Endothelial cell of umbilical vein (primary cell): Measurements from ENCODE around the gene CENPP. TPM values are rescaled to one million over a fixed set of nuclear protein-coding genes. Genes with fewer than 3 reads are reported as not detected.

Experiments
- BruUV-seq: library from RNA; stranded (reverse); fragments of 400-500 nt; replicated peaks from 2 replicates; lab custom pipeline; 2021; lab: Mats Ljungman, UMichigan
- CTCF ChIA-PET: fragments of 300-600, 350-600 bp; sonication (Branson Sonifier 250); formaldehyde crosslinking; loops from one replicate; lab custom pipeline; 2021; ENCODE audit warnings: antibody characterized with exemption, inconsistent platforms; lab: Charles Lee
- POLR2A ChIA-PET: fragments of 300-600, 350-600 bp; sonication (Branson Sonifier 250); formaldehyde crosslinking; loops from one replicate; lab custom pipeline; 2021; ENCODE audit warnings: antibody characterized with exemption, inconsistent platforms; lab: Charles Lee
- DNase-seq: peaks from one replicate; pipeline ENCODE4 v3.0.0-alpha.2; 2011; ENCODE audit warnings: low read depth, low spot score
- FAIRE-seq: peaks from 2 replicates; lab custom pipeline; 2011; peaks lifted over from hg19 to GRCh38; lab: Jason Lieb, UNC
- H2AFZ ChIP-seq: 2 replicates; pipeline ENCODE4 v1.6.0; 2012; ENCODE audit warnings: low read depth, low read length, control low read depth, inconsistent platforms
- H3K27ac ChIP-seq: 2 replicates; pipeline ENCODE4 v1.5.1; 2011; ENCODE audit warnings: low read depth, mild to moderate bottlenecking, control low read depth, low read length, moderate library complexity; ENCODE audit not compliant: insufficient read depth
- H3K27me3 ChIP-seq, 2 experiments: 2 replicates each; pipeline versions ENCODE4 v1.6.0 to v1.6.1; 2011; ENCODE audit warnings: low read length in 2 of 2, mixed read lengths in 1 of 2; ENCODE audit not compliant: control insufficient read depth in 2 of 2, insufficient read depth in 2 of 2
- H3K36me3 ChIP-seq, 2 experiments: 2 replicates in 1 of 2; 3 replicates in 1 of 2; pipeline ENCODE4 v1.5.1; 2011; ENCODE audit warnings: low read length in 2 of 2, mild to moderate bottlenecking in 1 of 2, moderate library complexity in 1 of 2; ENCODE audit not compliant: control insufficient read depth in 2 of 2, insufficient read depth in 2 of 2; ENCODE audit errors: extremely low read depth in 1 of 2
- H3K4me1 ChIP-seq: 3 replicates; pipeline ENCODE4 v1.5.1; 2011; ENCODE audit warnings: mild to moderate bottlenecking, low read length; ENCODE audit not compliant: control insufficient read depth, insufficient read depth; ENCODE audit errors: extremely low read depth
- H3K4me2 ChIP-seq: 2 replicates; pipeline ENCODE4 v1.6.1; 2011; ENCODE audit warnings: low read length, control low read depth, mixed read lengths; ENCODE audit not compliant: insufficient read depth
- H3K4me3 ChIP-seq, 3 experiments: fragments of 200-600 bp in 1 of 3; sonication (generic), shearing (Covaris generic) in 1 of 3; replicated peaks in 1 of 3; 2 replicates each; pipeline ENCODE4 v1.5.1; 2011 to 2016; ENCODE audit warnings: control low read depth in 3 of 3, low read length in 3 of 3, mild to moderate bottlenecking in 2 of 3, inconsistent platforms in 1 of 3, low read depth in 1 of 3, moderate library complexity in 1 of 3; ENCODE audit not compliant: insufficient read depth in 1 of 3
- H3K79me2 ChIP-seq: 2 replicates; pipeline ENCODE4 v1.6.0; 2012; ENCODE audit warnings: low read length, inconsistent platforms; ENCODE audit not compliant: control insufficient read depth, insufficient read depth
- H3K9ac ChIP-seq: replicated peaks from 2 replicates; pipeline ENCODE3; 2011; ENCODE audit warnings: low read length, control low read depth; ENCODE audit not compliant: insufficient read depth; ENCODE audit errors: extremely low read depth
- H3K9me1 ChIP-seq: replicated peaks from 3 replicates; pipeline ENCODE4 v1.6.0; 2011; ENCODE audit warnings: mild to moderate bottlenecking, low read length; ENCODE audit not compliant: control insufficient read depth, insufficient read depth; ENCODE audit errors: extremely low read depth
- H3K9me3 ChIP-seq: replicated peaks from 2 replicates; pipeline ENCODE4 v1.5.1; 2012; ENCODE audit warnings: low read length, inconsistent platforms; ENCODE audit not compliant: control insufficient read depth, insufficient read depth
- H4K20me1 ChIP-seq: replicated peaks from 2 replicates; pipeline ENCODE3; 2011; ENCODE audit warnings: mild to moderate bottlenecking, low read length; ENCODE audit not compliant: control insufficient read depth, insufficient read depth; ENCODE audit errors: extremely low read depth
- CTCF ChIP-seq, 2 donors: IDR thresholded peaks; 1 replicate in 1 of 2; 2 replicates in 1 of 2; pipeline ENCODE4 v1.5.1; 2011; ENCODE audit warnings: low read length in 2 of 2, mild to moderate bottlenecking in 2 of 2, moderate library complexity in 2 of 2, control low read depth in 1 of 2, inconsistent platforms in 1 of 2, low read depth in 1 of 2; ENCODE audit not compliant: insufficient read depth in 1 of 2; ENCODE audit errors: extremely low read depth in 1 of 2
- EZH2 ChIP-seq: IDR thresholded peaks from 2 replicates; pipeline ENCODE4 v1.6.1; 2012; ENCODE audit warnings: borderline replicate concordance, low read depth, mild to moderate bottlenecking, moderate library complexity, low read length, inconsistent platforms; ENCODE audit not compliant: severe bottlenecking
- FOS ChIP-seq: IDR thresholded peaks from 2 replicates; pipeline ENCODE4 v1.6.1; 2011; ENCODE audit warnings: mild to moderate bottlenecking, low read length, moderate library complexity, borderline replicate concordance; ENCODE audit not compliant: insufficient read depth
- GATA2 ChIP-seq: IDR thresholded peaks from 2 replicates; pipeline ENCODE4 v1.7.0; 2011; ENCODE audit warnings: low read depth, mild to moderate bottlenecking, moderate library complexity, mixed read lengths, low read length; ENCODE audit not compliant: insufficient read length, insufficient read depth
- JUN ChIP-seq: IDR thresholded peaks from 2 replicates; pipeline ENCODE4 v1.6.1; 2011; ENCODE audit warnings: borderline replicate concordance, low read depth; ENCODE audit not compliant: insufficient read length, insufficient read depth
- MAX ChIP-seq: IDR thresholded peaks from 2 replicates; pipeline ENCODE4 v1.6.1; 2011; ENCODE audit not compliant: insufficient read depth, insufficient read length
- MYC ChIP-seq: IDR thresholded peaks from one replicate; pipeline ENCODE4 v1.6.1; 2011; ENCODE audit warnings: mild to moderate bottlenecking, low read depth, low read length
- POLR2A ChIP-seq: IDR thresholded peaks from 2 replicates; pipeline ENCODE4 v1.6.1; 2012; ENCODE audit warnings: low read depth, mild to moderate bottlenecking, control low read depth, low read length
- POLR2AphosphoS5 ChIP-seq: IDR thresholded peaks from 2 replicates; pipeline ENCODE4 v1.6.1; 2012; ENCODE audit warnings: low read depth, mild to moderate bottlenecking, control low read depth, low read length, moderate library complexity; ENCODE audit not compliant: insufficient read depth
- dilution Hi-C: fragments of 300-500 bp; cut with MboI; formaldehyde crosslinking; loops from one replicate; pipeline ENCODE4 v1.15.0; 2019; ENCODE audit warnings: low sequenced_read_pairs; ENCODE audit not compliant: extremely low pct_ligation_motif_present
- intact Hi-C: fragments of 100-400 bp; cut with micrococcal nuclease; formaldehyde crosslinking; loops from one replicate; pipeline ENCODE4 v1.10.0; 2022
- polyA plus RNA-seq, 4 experiments: library from polyadenylated mRNA; depleted of rRNA in 3 of 4; stranded (reverse) in 3 of 4; unstranded in 1 of 4; fragments of >200 nt; gene quantifications; 2 replicates each; pipeline versions ENCODE4 v1.2.1 to v1.2.3, GENCODE V29; 2011 to 2012; ENCODE audit warnings: missing spikeins in 1 of 4
- total RNA-seq: library from RNA; stranded (reverse); gene quantifications from 2 replicates; pipeline ENCODE4 v1.2.3, GENCODE V29; 2021

The CENPP gene
- total and polyA plus RNA-seq, 2 donors (not counting 3 experiments of a cell fraction or from before 2014, with no cell fraction given) = 1.2 to 12.0 TPM

- DNase-seq = no peak
- H4K20me1 ChIP-seq = no peaks in the 10 kb centered on the region
- no peak within 1 kb of the TSS for H3K9ac ChIP-seq
- H3K79me2 ChIP-seq = no peaks in the 10 kb centered on the region
- no TSS peak for BruUV-seq
- dilution Hi-C loops = no loop called here
- no peaks in the 10 kb centered on the region for H3K27me3 ChIP-seq
- intact Hi-C loops = loop anchor here (10.0 kb wide), 1 partner anchor 48 kb away; no protein-coding TSS in a partner anchor
- H3K4me1 ChIP-seq = peaks cover 29% of the 10 kb centered on the region
- ChIA-PET POLR2A (no interaction called here), CTCF (no interaction called here)
- H3K4me3 ChIP-seq = no peak within 1 kb of the TSS
- no peaks in the 10 kb centered on the region for H3K9me3 ChIP-seq
- H3K27ac ChIP-seq = no peak within 1 kb of the TSS
- no peaks in the 10 kb centered on the region for H3K9me1 ChIP-seq
- H3K36me3 ChIP-seq = no peaks in the 10 kb centered on the region
- FAIRE-seq = no peak
- TF ChIP-seq MYC (no peak), CTCF (IDR thresholded peaks at IDR 0.05; ENCODE audit: extremely low read depth in 1 of 2, insufficient read depth in 1 of 2, low read depth in 1 of 2, low read length in 2 of 2) (no peak), FOS (no peak), MAX (no peak), GATA2 (no peak), POLR2AphosphoS5 (no peak), POLR2A (no peak), EZH2 (no peak), JUN (no peak)
- H3K4me2 ChIP-seq = peak within 1 kb of the TSS; percentile 17
- H2AFZ ChIP-seq = no peak within 1 kb of the TSS
Observed at GRCh38 chr9:92482329-92482728, 156.6 kb downstream of the CENPP start, which contains the start of gene ASPN. TSS of gene ASPN (minus strand) at chr9:92482506.
